ENCODE results near the gene POLR2A.

GRCh38 chr17:7448461-7448860 lies 35.7 kb upstream of the POLR2A start:
- TF ChIP-seq CTCF (IDR thresholded peaks at IDR 0.05) = no peak
- TF ChIP-seq POLR2AphosphoS5 (IDR thresholded peaks at IDR 0.05) = no peak

All from breast epithelium (tissue), 3 donors.